ENCODE results near the gene RHBDD1. TPM values are rescaled to one million over a fixed set of nuclear protein-coding genes. Genes with fewer than 3 reads are reported as not detected.

RHBDD1 gene
- polyA plus RNA-seq, 1 donor from 2014 or later = 5.4 TPM

GRCh38 chr2:226892729-226893128 lies 56.9 kb downstream of the RHBDD1 start:
- no peak overlapping the region for H3K4me3 ChIP-seq (ENCODE audit: low read length)
- no peaks in the 10 kb centered on the region for H3K9me3 ChIP-seq (ENCODE audit: low read length)
- H3K27ac ChIP-seq (ENCODE audit: low read length) = no peak overlapping the region
- H3K9me2 ChIP-seq (ENCODE audit: insufficient read depth, low read length) = no peaks in the 10 kb centered on the region
- no peaks in the 10 kb centered on the region for H3K27me3 ChIP-seq (ENCODE audit: insufficient read depth, low read depth, low read length)
- H3K36me3 ChIP-seq (ENCODE audit: insufficient read depth, low read length) = no peaks in the 10 kb centered on the region
- H3K9ac ChIP-seq (ENCODE audit: low read length) = no peak overlapping the region
- no peak overlapping the region for H2AFZ ChIP-seq (ENCODE audit: low read depth, low read length)
- TF ChIP-seq TAF1 (IDR thresholded peaks at IDR 0.05; ENCODE audit: low read depth) (no peak), REST (IDR thresholded peaks at IDR 0.05; ENCODE audit: borderline replicate concordance) (no peak), EP300 (conservative IDR thresholded peaks at IDR 0.05; ENCODE audit: poor library complexity, severe bottlenecking) (no peak), MXI1 (conservative IDR thresholded peaks at IDR 0.05; ENCODE audit: poor library complexity, severe bottlenecking) (no peak), POLR2AphosphoS5 (IDR thresholded peaks at IDR 0.05) (no peak), RAD21 (conservative IDR thresholded peaks at IDR 0.05) (no peak), EZH2 (IDR thresholded peaks at IDR 0.05; ENCODE audit: borderline replicate concordance, insufficient read depth, low read length, poor library complexity, severe bottlenecking) (no peak), CTCF (IDR thresholded peaks at IDR 0.05; ENCODE audit: poor library complexity, severe bottlenecking) (no peak), SMC3 (conservative IDR thresholded peaks at IDR 0.05; ENCODE audit: poor library complexity) (no peak)
- H3K4me2 ChIP-seq (ENCODE audit: low read length) = no peak overlapping the region
- H4K20me1 ChIP-seq (ENCODE audit: insufficient read depth) = no peaks in the 10 kb centered on the region
- no peaks in the 10 kb centered on the region for H3K79me2 ChIP-seq (replicated peaks; ENCODE audit: insufficient read depth, low read length)
- peaks cover 5% of the 10 kb centered on the region for H3F3A ChIP-seq (ENCODE audit: insufficient read depth, low read length, poor library complexity, severe bottlenecking)

- Histone ChIP-seq H4K20me1 (ENCODE audit: insufficient read depth) (no peaks in the 10 kb centered on the region), H2AFZ (ENCODE audit: low read depth, low read length) (no peak overlapping the region), H3K9me2 (ENCODE audit: insufficient read depth, low read length) (no peaks in the 10 kb centered on the region), H3K4me3 (ENCODE audit: low read length) (no peak overlapping the region), H3F3A (ENCODE audit: insufficient read depth, low read length, poor library complexity, severe bottlenecking) (peaks cover 5% of the 10 kb centered on the region), H3K9me3 (ENCODE audit: low read length) (no peaks in the 10 kb centered on the region), H3K9ac (ENCODE audit: low read length) (no peak overlapping the region), H3K36me3 (ENCODE audit: insufficient read depth, low read length) (no peaks in the 10 kb centered on the region), H3K27me3 (ENCODE audit: insufficient read depth, low read depth, low read length) (no peaks in the 10 kb centered on the region), H3K79me2 (replicated peaks; ENCODE audit: insufficient read depth, low read length) (no peaks in the 10 kb centered on the region), H3K27ac (ENCODE audit: low read length) (no peak overlapping the region), H3K4me2 (ENCODE audit: low read length) (no peak overlapping the region)
- TF ChIP-seq POLR2AphosphoS5 (IDR thresholded peaks at IDR 0.05) (no peak), MXI1 (conservative IDR thresholded peaks at IDR 0.05; ENCODE audit: poor library complexity, severe bottlenecking) (no peak), EZH2 (IDR thresholded peaks at IDR 0.05; ENCODE audit: borderline replicate concordance, insufficient read depth, low read length, poor library complexity, severe bottlenecking) (no peak), EP300 (conservative IDR thresholded peaks at IDR 0.05; ENCODE audit: poor library complexity, severe bottlenecking) (no peak)
Observed at GRCh38 chr2:226893216-226893615, 57.4 kb downstream of the RHBDD1 start.
